ENCODE results near the gene RCAN1. TPM values are rescaled to one million over a fixed set of nuclear protein-coding genes. Genes with fewer than 3 reads are reported as not detected.

Gene RCAN1
- total and polyA plus RNA-seq, 2 of the 8 experiments (the other 6 are each of a cell fraction or from before 2014, with no cell fraction given) = 1.7 to 6.4 TPM

GRCh38 chr21:34635307-34635706 lies 20.4 kb upstream of the RCAN1 start:
- Histone ChIP-seq H2AK5ac (ENCODE audit: low read depth, low read length) (no peak overlapping the region), H3K9me3 (ENCODE audit: insufficient read depth in 2 of 2, low read depth in 1 of 2, low read length in 1 of 2) (no peaks in the 10 kb centered on the region), H3K4me2 (ENCODE audit: insufficient read depth in 1 of 2, low read depth in 2 of 2, low read length in 2 of 2) (no peak overlapping the region), H3K23ac (ENCODE audit: insufficient read length) (no peak overlapping the region), H2BK15ac (ENCODE audit: low read length) (no peak overlapping the region), H3K79me1 (ENCODE audit: low read depth, low read length) (no peaks in the 10 kb centered on the region), H3K14ac (ENCODE audit: insufficient read length) (no peak overlapping the region), H4K91ac (replicated peaks; ENCODE audit: insufficient read length, low read length) (no peak overlapping the region), H2BK120ac (replicated peaks; ENCODE audit: low read depth, low read length) (no peak overlapping the region), H3K27ac (ENCODE audit: low read depth, low read length) (no peak overlapping the region), H3K4ac (replicated peaks; ENCODE audit: insufficient read length, low read depth, low read length) (no peak overlapping the region), H2AFZ (ENCODE audit: low read length) (no peak overlapping the region), H3K4me1 (replicated peaks in 1 of 4; ENCODE audit: control insufficient read depth in 3 of 4, insufficient read depth in 4 of 4, low read length in 3 of 4) (no peaks in the 10 kb centered on the region), H3K79me2 (ENCODE audit: control insufficient read depth in 1 of 2, insufficient read depth in 2 of 2, low read length in 2 of 2) (no peaks in the 10 kb centered on the region), H3K56ac (replicated peaks; ENCODE audit: insufficient read length, low read depth, low read length) (no peak overlapping the region), H2BK12ac (ENCODE audit: low read depth, low read length) (no peak overlapping the region), H3K4me3 (ENCODE audit: extremely low read depth in 1 of 4, insufficient read depth in 2 of 4, low read depth in 3 of 4, low read length in 4 of 4) (no peak overlapping the region), H3K27me3 (replicated peaks in 1 of 4; ENCODE audit: control insufficient read depth in 3 of 4, extremely low read depth in 1 of 4, insufficient read depth in 3 of 4, low read length in 3 of 4) (no peaks in the 10 kb centered on the region), H4K8ac (ENCODE audit: extremely low read depth, insufficient read depth, low read length) (no peak overlapping the region), H3K23me2 (ENCODE audit: low read depth, low read length) (no peaks in the 10 kb centered on the region), H3K9ac (replicated peaks in 1 of 4; ENCODE audit: extremely low read depth in 1 of 4, low read depth in 3 of 4, low read length in 3 of 4) (no peak overlapping the region), H3K18ac (ENCODE audit: extremely low read depth, low read length) (no peak overlapping the region), H4K5ac (ENCODE audit: insufficient read length, low read depth, low read length) (no peak overlapping the region), H2BK20ac (ENCODE audit: low read length) (no peak overlapping the region), H2BK5ac (ENCODE audit: low read depth, low read length) (no peak overlapping the region), H3K36me3 (ENCODE audit: control insufficient read depth in 2 of 4, insufficient read depth in 4 of 4, low read length in 3 of 4) (no peaks in the 10 kb centered on the region; a peak in 1 of 8 replicates), H4K20me1 (replicated peaks in 1 of 2; ENCODE audit: control insufficient read depth in 1 of 2, insufficient read depth in 2 of 2, low read length in 2 of 2) (no peaks in the 10 kb centered on the region)
- WGBS, 2 experiments (ENCODE audit: extremely low coverage in 1 of 2, insufficient coverage in 1 of 2, insufficient read length in 1 of 2, insufficient replicate concordance in 2 of 2, low coverage in 1 of 2, low lambda C conversion rate in 2 of 2, missing lambda C conversion rate in 1 of 2) = 80% methylated on average over 3 of the region's 3 CpGs; no CpG with 5 or more reads in 1 of the 2 experiments
- peak; percentile 69 to 83 (median 74) for TF ChIP-seq CTCF (IDR thresholded peaks at IDR 0.05; ENCODE audit: control extremely low read depth in 1 of 3, insufficient read depth in 1 of 3, low read depth in 1 of 3, low read length in 3 of 3)
- TF ChIP-seq RAD21 (IDR thresholded peaks at IDR 0.05 in 1 of 2, conservative IDR thresholded peaks at IDR 0.05 in 1 of 2; ENCODE audit: low read depth in 2 of 2, low read length in 2 of 2) = peak; percentile 50 to 57
- no peak for TF ChIP-seq NRF1 (IDR thresholded peaks at IDR 0.05; ENCODE audit: low read depth, low read length)
- peak; percentile 94 for TF ChIP-seq YY1 (IDR thresholded peaks at IDR 0.05; ENCODE audit: low read depth, low read length)
- no peak for TF ChIP-seq KDM5A (IDR thresholded peaks at IDR 0.05; ENCODE audit: low read length)
- no peak for FAIRE-seq
- DNase-seq (ENCODE audit: low read depth in 1 of 2, low spot score in 2 of 2) = peak in 1 of 2 experiments; percentile 77
- CTCF ChIA-PET (ENCODE audit: partially characterized antibody) = interaction anchor here (0.6 to 5.1 kb wide), 12 partner anchors 10 to 1258 kb away, joined by 3 to 16 read pairs (median 4); no protein-coding TSS in a partner anchor
- POLR2A ChIA-PET (ENCODE audit: partially characterized antibody) = no interaction called here
